WTC11 (cell line): Measurements from ENCODE around the gene TEX50. TPM values are rescaled to one million over a fixed set of nuclear protein-coding genes. Genes with fewer than 3 reads are reported as not detected.
"Not testable (repeated sequence)": the region's sequence is repeated elsewhere in the genome, so short reads cannot be mapped to it uniquely, and the experiment has no call there.

Experiments used
- ATAC-seq: fragments of 200-7000 bp; cut with Tn5 transposase; 2 replicates; pipeline ENCODE4 v1.10.0; 2021; ENCODE audit warnings: mild to moderate bottlenecking, moderate library complexity
- CTCF ChIA-PET: fragments of 300-600 bp; sonication (Branson Sonifier 250); formaldehyde crosslinking; loops from one replicate; lab custom pipeline; 2021; ENCODE audit warnings: antibody characterized with exemption; lab: Charles Lee
- POLR2A ChIA-PET: fragments of 350-600 bp; sonication (Branson Sonifier 250); formaldehyde crosslinking; loops from one replicate; lab custom pipeline; 2021; ENCODE audit warnings: antibody characterized with exemption; lab: Charles Lee
- DNase-seq: peaks from one replicate; pipeline ENCODE4 v3.0.0; 2021; ENCODE audit warnings: low spot score
- H3K27ac Mint-ChIP-seq: 2 replicates; pipeline ENCODE4 v1.8.0; 2021; ENCODE audit warnings: mixed read lengths
- H3K27me3 Mint-ChIP-seq: 2 replicates; pipeline ENCODE4 v1.8.0; 2021; ENCODE audit warnings: low read depth, mild to moderate bottlenecking, moderate library complexity, mixed read lengths
- H3K36me3 Mint-ChIP-seq: 2 replicates; pipeline ENCODE4 v1.8.0; 2021; ENCODE audit warnings: mixed read lengths
- H3K4me1 Mint-ChIP-seq: 2 replicates; pipeline ENCODE4 v1.8.0; 2022; ENCODE audit warnings: mixed read lengths
- H3K4me3 Mint-ChIP-seq: 2 replicates; pipeline ENCODE4 v1.8.0; 2021; ENCODE audit warnings: mild to moderate bottlenecking, moderate library complexity, mixed read lengths
- H3K9me3 Mint-ChIP-seq: 2 replicates; pipeline ENCODE4 v1.8.0; 2021; ENCODE audit warnings: mixed read lengths
- ARID4B ChIP-seq: sonication (generic); formaldehyde crosslinking; IDR thresholded peaks from 2 replicates; pipeline ENCODE4 v1.8.0; 2023; ENCODE audit warnings: missing genetic modification reagents, mild to moderate bottlenecking, borderline replicate concordance
- ATF3 ChIP-seq: sonication (generic); formaldehyde crosslinking; conservative IDR thresholded peaks from 2 replicates; pipeline ENCODE4 v1.8.1; 2022; ENCODE audit warnings: mild to moderate bottlenecking, missing genetic modification reagents
- CBFB ChIP-seq: sonication (generic); formaldehyde crosslinking; IDR thresholded peaks from 2 replicates; pipeline ENCODE4 v1.8.1; 2022; ENCODE audit warnings: mild to moderate bottlenecking, low read depth, missing genetic modification reagents
- E2F5 ChIP-seq: sonication (generic); formaldehyde crosslinking; IDR thresholded peaks from 2 replicates; pipeline ENCODE4 v1.8.1; 2022; ENCODE audit warnings: mild to moderate bottlenecking, moderate library complexity, missing genetic modification reagents
- EMX1 ChIP-seq: fragments of 250-450 bp; sonication (Bioruptor Pico); IDR thresholded peaks from 2 replicates; pipeline ENCODE4 v1.8.0; 2021; ENCODE audit warnings: mild to moderate bottlenecking
- ETV6 ChIP-seq: sonication (generic); formaldehyde crosslinking; IDR thresholded peaks from 2 replicates; pipeline ENCODE4 v1.8.1; 2022; ENCODE audit warnings: mild to moderate bottlenecking, missing genetic modification reagents
- FOXJ3 ChIP-seq: sonication (generic); formaldehyde crosslinking; IDR thresholded peaks from 2 replicates; pipeline ENCODE4 v1.9.0; 2021; ENCODE audit warnings: missing genetic modification reagents, mild to moderate bottlenecking, borderline replicate concordance
- FOXK1 ChIP-seq: sonication (generic); formaldehyde crosslinking; IDR thresholded peaks from 2 replicates; pipeline ENCODE4 v1.8.0; 2022; ENCODE audit warnings: mild to moderate bottlenecking, moderate library complexity, missing genetic modification reagents
- FOXP1 ChIP-seq: sonication (generic); formaldehyde crosslinking; IDR thresholded peaks from 2 replicates; pipeline ENCODE4 v1.8.0; 2022; ENCODE audit warnings: missing genetic modification reagents, mild to moderate bottlenecking, moderate library complexity, borderline replicate concordance
- JUN ChIP-seq: sonication (generic); formaldehyde crosslinking; IDR thresholded peaks from 2 replicates; pipeline ENCODE4 v1.8.0; 2023; ENCODE audit warnings: mild to moderate bottlenecking, missing genetic modification reagents
- MYBL2 ChIP-seq: sonication (generic); formaldehyde crosslinking; IDR thresholded peaks from 2 replicates; pipeline ENCODE4 v1.8.1; 2023; ENCODE audit warnings: mild to moderate bottlenecking, moderate library complexity, missing genetic modification reagents
- NR2C2 ChIP-seq: sonication (generic); formaldehyde crosslinking; IDR thresholded peaks from 2 replicates; pipeline ENCODE4 v1.8.0; 2022; ENCODE audit warnings: mild to moderate bottlenecking, missing genetic modification reagents
- RORB ChIP-seq: fragments of 250-450 bp; sonication (Bioruptor Pico); IDR thresholded peaks from 2 replicates; pipeline ENCODE4 v1.9.0; 2021; ENCODE audit warnings: mild to moderate bottlenecking
- SP1 ChIP-seq: sonication (generic); formaldehyde crosslinking; conservative IDR thresholded peaks from 2 replicates; pipeline ENCODE4 v1.8.1; 2022; ENCODE audit warnings: missing genetic modification reagents
- TEAD1 ChIP-seq: sonication (generic); formaldehyde crosslinking; IDR thresholded peaks from 2 replicates; pipeline ENCODE4 v1.8.0; 2022; ENCODE audit warnings: mild to moderate bottlenecking, missing genetic modification reagents
- USF1 ChIP-seq: sonication (generic); formaldehyde crosslinking; IDR thresholded peaks from 2 replicates; pipeline ENCODE4 v1.8.0; 2022; ENCODE audit warnings: mild to moderate bottlenecking, missing genetic modification reagents
- ZNF121 ChIP-seq: sonication (generic); formaldehyde crosslinking; IDR thresholded peaks from 2 replicates; pipeline ENCODE4 v1.8.0; 2023; ENCODE audit warnings: missing genetic modification reagents
- ZNF138 ChIP-seq: sonication (generic); formaldehyde crosslinking; conservative IDR thresholded peaks from 2 replicates; pipeline ENCODE4 v1.8.1; 2022; ENCODE audit warnings: mild to moderate bottlenecking, moderate library complexity, missing genetic modification reagents
- ZNF232 ChIP-seq: sonication (generic); formaldehyde crosslinking; IDR thresholded peaks from 2 replicates; pipeline ENCODE4 v1.8.0; 2022; ENCODE audit warnings: mild to moderate bottlenecking, missing genetic modification reagents
- total RNA-seq: library from RNA; stranded (reverse); gene quantifications from 3 replicates; pipeline ENCODE4 v1.2.3, GENCODE V29; 2021
- TF ChIP-seq, protein P1 (sequence below): sonication (generic); formaldehyde crosslinking; IDR thresholded peaks from 2 replicates; pipeline ENCODE4 v1.8.0; 2022; ENCODE audit warnings: mild to moderate bottlenecking, missing genetic modification reagents

TEX50 gene
- total RNA-seq, 1 experiment from 2014 or later, result not detected

DNA sequence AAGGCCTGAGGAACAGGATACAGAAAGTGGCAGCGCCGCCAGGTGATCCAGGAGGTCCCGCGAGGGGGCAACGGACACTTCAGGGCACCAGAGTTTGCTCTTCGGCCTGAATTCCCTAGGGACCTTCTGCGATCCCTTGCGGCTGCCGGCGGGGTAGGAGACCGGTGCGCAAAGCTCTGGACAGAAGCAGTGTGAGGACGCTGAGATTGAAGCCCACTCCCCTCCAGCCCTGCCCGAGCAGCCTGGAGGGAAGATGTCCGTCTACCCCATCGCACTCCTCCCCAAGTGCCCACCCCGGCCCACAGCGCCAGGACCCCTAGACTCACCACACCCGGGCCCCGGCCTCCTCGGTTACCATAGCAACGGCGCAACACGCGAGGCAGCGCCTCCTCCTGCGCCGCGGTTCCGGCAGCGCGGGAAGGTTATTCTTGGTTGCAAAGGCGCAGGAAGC, 34.4 kb downstream of the TEX50 start, which contains the start of gene ANKRD45:
Gene ANKRD45, minus strand, starts transcription at position 361 of the 451 bp plus-strand sequence. CDS start 10,433 bp downstream, outside the sequence.
- H3K4me3 Mint-ChIP-seq, result peak within 1 kb of the TSS; percentile 79
- ChIA-PET CTCF (interaction anchor here (0.8 kb wide), 1 partner anchor 133 kb away, joined by 3 read pairs; no protein-coding TSS in a partner anchor), POLR2A (interaction anchor here (1.0 kb wide), 1 partner anchor 178 kb away, joined by 3 read pairs; no protein-coding TSS in a partner anchor)
- H3K9me3 Mint-ChIP-seq, result peaks cover 3% of the 10 kb centered on the region; the same call in 1 of the 2 replicates
- H3K27ac Mint-ChIP-seq, result peak within 1 kb of the TSS; percentile 83
- H3K4me1 Mint-ChIP-seq, result peaks cover 21% of the 10 kb centered on the region
- peak; percentile 91 for ATAC-seq
- H3K36me3 Mint-ChIP-seq, result no peaks in the 10 kb centered on the region
- H3K27me3 Mint-ChIP-seq, result peaks cover 3% of the 10 kb centered on the region; the same call in 1 of the 2 replicates
- DNase-seq, result peak; percentile 88
- no peak for TF ChIP-seq RORB (CRISPR knock-in tag)
- no peak for TF ChIP-seq NR2C2
- TF ChIP-seq SP1 (CRISPR knock-in tag), result peak; percentile 30
- TF ChIP-seq FOXK1 (CRISPR knock-in tag), result peak; percentile 14; the same call in 1 of the 2 replicates
- 0 out of 2 replicates have a peak, but pooled peaks have one; percentile 15 for TF ChIP-seq TEAD1 (CRISPR knock-in tag)
- 0 out of 2 replicates have a peak, but pooled peaks have one; percentile 50 for TF ChIP-seq FOXP1
- TF ChIP-seq ETV6 (CRISPR knock-in tag), result 0 out of 2 replicates have a peak, but pooled peaks have one; percentile 39
- TF ChIP-seq, protein P1, sequence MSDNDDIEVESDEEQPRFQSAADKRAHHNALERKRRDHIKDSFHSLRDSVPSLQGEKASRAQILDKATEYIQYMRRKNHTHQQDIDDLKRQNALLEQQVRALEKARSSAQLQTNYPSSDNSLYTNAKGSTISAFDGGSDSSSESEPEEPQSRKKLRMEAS (CRISPR knock-in tag), result peak; percentile 40; the same call in 1 of the 2 replicates
- TF ChIP-seq JUN (CRISPR knock-in tag), result no peak
- TF ChIP-seq MYBL2 (CRISPR knock-in tag), result 0 out of 2 replicates have a peak, but pooled peaks have one; percentile 52
- peak; percentile 88 for TF ChIP-seq E2F5

GRCh38 chr1:173674496-173674895, 39.4 kb downstream of the TEX50 start:
- POLR2A ChIA-PET, DNase-seq, CTCF ChIA-PET, H3K4me3 Mint-ChIP-seq, H3K27me3 Mint-ChIP-seq, H3K4me1 Mint-ChIP-seq, H3K27ac Mint-ChIP-seq, ATAC-seq: not testable (repeated sequence)
- Mint-ChIP-seq H3K9me3 (peaks cover 34% of the 10 kb centered on the region), H3K36me3 (peaks cover 14% of the 10 kb centered on the region)

DNA sequence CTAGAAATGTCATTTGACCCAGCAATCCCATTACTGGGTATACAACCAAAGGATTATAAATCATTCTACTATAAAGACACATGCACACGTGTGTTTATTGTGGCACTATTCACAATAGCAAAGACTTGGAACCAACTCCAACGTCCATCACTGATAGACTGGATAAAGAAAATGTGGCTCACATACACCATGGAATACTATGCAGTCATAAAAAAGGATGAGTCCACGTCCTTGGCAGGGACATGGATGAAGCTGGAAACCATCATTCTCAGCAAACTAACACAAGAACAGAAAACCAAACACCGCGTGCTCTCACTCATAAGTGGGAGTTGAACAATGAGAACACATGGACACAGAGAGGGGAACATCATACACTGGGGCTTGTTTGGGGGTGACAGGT, 45.0 kb downstream of the TEX50 start:
- H3K27ac Mint-ChIP-seq, DNase-seq, ATAC-seq, H3K27me3 Mint-ChIP-seq, CTCF ChIA-PET, H3K4me3 Mint-ChIP-seq, POLR2A ChIA-PET: not testable (repeated sequence)
- peaks cover 34% of the 10 kb centered on the region for H3K9me3 Mint-ChIP-seq
- peaks cover 17% of the 10 kb centered on the region for H3K36me3 Mint-ChIP-seq
- H3K4me1 Mint-ChIP-seq, result peaks cover 30% of the 10 kb centered on the region

GRCh38 chr1:173682184-173682583, 47.0 kb downstream of the TEX50 start:
- POLR2A ChIA-PET, result no interaction called here
- Mint-ChIP-seq H3K4me1 (peaks cover 38% of the 10 kb centered on the region), H3K36me3 (peaks cover 9% of the 10 kb centered on the region), H3K9me3 (peaks cover 26% of the 10 kb centered on the region), H3K27ac (peak overlapping the region; percentile 95), H3K4me3 (peak overlapping the region; percentile 30; the same call in 1 of the 2 replicates), H3K27me3 (no peaks in the 10 kb centered on the region)
- no peak for DNase-seq
- TF ChIP-seq ATF3 (CRISPR knock-in tag), result no peak
- TF ChIP-seq FOXK1 (CRISPR knock-in tag), result no peak
- TF ChIP-seq ZNF138 (CRISPR knock-in tag), result no peak
- no peak for TF ChIP-seq FOXJ3 (CRISPR knock-in tag)
- no peak for TF ChIP-seq EMX1 (CRISPR knock-in tag)
- TF ChIP-seq ZNF232, result no peak
- TF ChIP-seq CBFB, result no peak
- no peak for TF ChIP-seq ZNF121
- no peak for TF ChIP-seq USF1 (CRISPR knock-in tag)
- TF ChIP-seq ARID4B (CRISPR knock-in tag), result no peak
- no peak for ATAC-seq
- CTCF ChIA-PET, result no interaction called here

DNA sequence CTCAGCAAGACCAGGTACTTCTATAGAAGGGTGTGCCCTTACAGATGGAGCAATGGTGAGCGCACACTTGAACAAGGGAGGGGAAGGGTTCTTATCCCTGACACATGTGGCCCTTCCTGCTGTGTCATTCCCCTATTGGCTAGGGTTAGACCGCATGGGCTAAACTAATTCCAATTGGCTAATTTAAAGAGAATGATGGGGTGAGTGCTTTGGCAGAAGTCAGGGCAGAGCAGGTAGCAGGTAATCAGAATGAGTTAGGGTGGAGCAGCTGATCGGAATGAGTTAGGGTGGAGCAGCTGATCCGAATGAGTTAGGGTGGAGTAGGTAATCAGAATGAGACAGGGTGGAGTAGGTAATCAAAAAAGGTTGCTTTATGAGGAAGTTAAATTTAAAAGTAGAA, 48.7 kb downstream of the TEX50 start:
- POLR2A ChIA-PET, ATAC-seq, CTCF ChIA-PET: not testable (repeated sequence)

More for the DNA sequence above, 48.7 kb downstream of the TEX50 start:
- Mint-ChIP-seq H3K9me3 (peaks cover 15% of the 10 kb centered on the region), H3K4me1 (peaks cover 53% of the 10 kb centered on the region)
- not testable (repeated sequence) for H3K36me3 Mint-ChIP-seq, H3K4me3 Mint-ChIP-seq, H3K27ac Mint-ChIP-seq, DNase-seq, H3K27me3 Mint-ChIP-seq
